Activated naive CD4-positive, alpha-beta T cell treated with anti-CD3 and anti-CD28 coated beads for 36 hours (primary cell): ENCODE measurements around the gene C11orf24. TPM values are rescaled to one million over a fixed set of nuclear protein-coding genes. Genes with fewer than 3 reads are reported as not detected.

Source experiments
- CTCF ChIA-PET: fragments of 350-600 bp; sonication (Branson Sonifier 250); formaldehyde crosslinking; loops from one replicate; lab custom pipeline; 2021; ENCODE audit warnings: antibody characterized with exemption; lab: Charles Lee
- DNase-seq: peaks from one replicate; pipeline ENCODE4 v3.0.0-alpha.2; 2020
- H3K27ac Mint-ChIP-seq: one replicate; pipeline ENCODE4 v1.8.0; 2021; ENCODE audit warnings: mild to moderate bottlenecking, mixed read lengths
- H3K27me3 Mint-ChIP-seq: one replicate; pipeline ENCODE4 v1.8.0; 2021; ENCODE audit warnings: low read depth, mixed read lengths
- H3K36me3 Mint-ChIP-seq: one replicate; pipeline ENCODE4 v1.8.0; 2021; ENCODE audit warnings: low read depth, mixed read lengths
- H3K4me1 Mint-ChIP-seq: one replicate; pipeline ENCODE4 v1.8.0; 2021; ENCODE audit warnings: low read depth, mixed read lengths
- H3K4me3 Mint-ChIP-seq: one replicate; pipeline ENCODE4 v1.8.0; 2021; ENCODE audit warnings: mild to moderate bottlenecking, moderate library complexity, mixed read lengths
- H3K9me3 Mint-ChIP-seq: one replicate; pipeline ENCODE4 v1.8.0; 2021; ENCODE audit warnings: mixed read lengths
- intact Hi-C: fragments of 100-400 bp; cut with micrococcal nuclease; formaldehyde crosslinking; loops from one replicate; pipeline ENCODE4 v1.15.1; 2023
- total RNA-seq, 2 experiments: library from RNA; stranded (reverse); gene quantifications; one replicate each; pipeline ENCODE4 v1.2.3, GENCODE V29; 2021

The C11orf24 gene
- total RNA-seq: 10 to 100 TPM; 28.5 to 29.5 TPM

- H3K27me3 Mint-ChIP-seq: no peaks in the 10 kb centered on the region
- peak; percentile 93 for DNase-seq
- H3K36me3 Mint-ChIP-seq: peaks cover 8% of the 10 kb centered on the region
- CTCF ChIA-PET: interaction anchor here (1.6 to 6.4 kb wide), 3 partner anchors 15 to 63 kb away, joined by 5 to 62 read pairs (median 18); no protein-coding TSS in a partner anchor
- peak within 1 kb of the TSS; percentile 96 for H3K4me3 Mint-ChIP-seq
- peak within 1 kb of the TSS; percentile 90 for H3K27ac Mint-ChIP-seq
- intact Hi-C loops: loop anchor here (1.0 to 2.0 kb wide), 3 partner anchors 10 to 59 kb away; partner anchors contain the start of gene KMT5B
- H3K4me1 Mint-ChIP-seq: peaks cover 34% of the 10 kb centered on the region
- no peaks in the 10 kb centered on the region for H3K9me3 Mint-ChIP-seq
These were observed at the start of gene C11orf24 for GRCh38 chr11:68271781-68272608. C11orf24 (minus strand) TSS chr11:68271973; CDS start chr11:68263767, 8,206 bp downstream.

- Mint-ChIP-seq H3K4me3 (no peak overlapping the region), H3K9me3 (no peaks in the 10 kb centered on the region), H3K27me3 (no peaks in the 10 kb centered on the region), H3K36me3 (peaks cover 4% of the 10 kb centered on the region), H3K4me1 (peaks cover 21% of the 10 kb centered on the region), H3K27ac (no peak overlapping the region)
- CTCF ChIA-PET: interaction anchor here (0.6 kb wide), 1 partner anchor 1346 kb away, joined by 3 read pairs; no protein-coding TSS in a partner anchor
- intact Hi-C loops: no loop called here
- no peak for DNase-seq
These were observed 45.5 kb upstream of the C11orf24 start for GRCh38 chr11:68317147-68317785.

GRCh38 chr11:68315171-68315920 lies 43.6 kb upstream of the C11orf24 start:
- peak overlapping the region; percentile 30 for H3K27ac Mint-ChIP-seq

GRCh38 chr11:68314203-68315170 lies 42.7 kb upstream of the C11orf24 start:
- Mint-ChIP-seq H3K27me3 (no peaks in the 10 kb centered on the region), H3K9me3 (no peaks in the 10 kb centered on the region), H3K27ac (no peak overlapping the region), H3K4me1 (peaks cover 21% of the 10 kb centered on the region), H3K4me3 (peak overlapping the region; percentile 91), H3K36me3 (peaks cover 4% of the 10 kb centered on the region)
- CTCF ChIA-PET: interaction anchor here (1.2 to 1.8 kb wide), 2 partner anchors 57 to 69 kb away, joined by 4 to 7 read pairs; no protein-coding TSS in a partner anchor
- DNase-seq: no peak
- intact Hi-C loops: no loop called here

More at GRCh38 chr11:68315171-68315920, 43.6 kb upstream of the C11orf24 start:
- DNase-seq: no peak
- peaks cover 21% of the 10 kb centered on the region for H3K4me1 Mint-ChIP-seq
- intact Hi-C loops: no loop called here
- peaks cover 4% of the 10 kb centered on the region for H3K36me3 Mint-ChIP-seq
- no peak overlapping the region for H3K4me3 Mint-ChIP-seq
- CTCF ChIA-PET: no interaction called here
- H3K9me3 Mint-ChIP-seq: no peaks in the 10 kb centered on the region
- no peaks in the 10 kb centered on the region for H3K27me3 Mint-ChIP-seq

GRCh38 chr11:68313574-68314202 lies 41.9 kb upstream of the C11orf24 start:
- no peaks in the 10 kb centered on the region for H3K9me3 Mint-ChIP-seq
- H3K4me1 Mint-ChIP-seq: peaks cover 21% of the 10 kb centered on the region
- H3K27ac Mint-ChIP-seq: peak overlapping the region; percentile 36
- CTCF ChIA-PET: interaction anchor here (1.2 to 1.8 kb wide), 2 partner anchors 56 to 70 kb away, joined by 4 to 7 read pairs; no protein-coding TSS in a partner anchor
- intact Hi-C loops: loop anchor here (2.0 kb wide), 1 partner anchor 71 kb away; no protein-coding TSS in a partner anchor
- H3K36me3 Mint-ChIP-seq: peaks cover 4% of the 10 kb centered on the region
- H3K4me3 Mint-ChIP-seq: peak overlapping the region; percentile 91
- H3K27me3 Mint-ChIP-seq: no peaks in the 10 kb centered on the region
- no peak for DNase-seq

GRCh38 chr11:68312780-68313573 lies 41.2 kb upstream of the C11orf24 start:
- Mint-ChIP-seq H3K4me1 (peaks cover 21% of the 10 kb centered on the region), H3K36me3 (peaks cover 4% of the 10 kb centered on the region), H3K27ac (no peak overlapping the region), H3K4me3 (peak overlapping the region; percentile 91), H3K9me3 (no peaks in the 10 kb centered on the region), H3K27me3 (no peaks in the 10 kb centered on the region)
- peak; percentile 45 for DNase-seq
- intact Hi-C loops: loop anchor here (2.0 kb wide), 1 partner anchor 72 kb away; no protein-coding TSS in a partner anchor
- CTCF ChIA-PET: interaction anchor here (1.8 kb wide), 1 partner anchor 70 kb away, joined by 7 read pairs; no protein-coding TSS in a partner anchor

GRCh38 chr11:68312117-68312779 lies 40.5 kb upstream of the C11orf24 start, which contains the start of gene LRP5:
LRP5 (plus strand) TSS chr11:68312591; CDS start chr11:68312715, 124 bp downstream.
- Mint-ChIP-seq H3K4me1 (peaks cover 21% of the 10 kb centered on the region), H3K36me3 (peaks cover 4% of the 10 kb centered on the region), H3K9me3 (no peaks in the 10 kb centered on the region), H3K27me3 (no peaks in the 10 kb centered on the region), H3K4me3 (peak within 1 kb of the TSS; percentile 91), H3K27ac (no peak within 1 kb of the TSS)
- no peak for DNase-seq
- intact Hi-C loops: loop anchor here (2.0 kb wide), 1 partner anchor 73 kb away; no protein-coding TSS in a partner anchor
- CTCF ChIA-PET: interaction anchor here (0.6 kb wide), 1 partner anchor 236 kb away, joined by 3 read pairs; no protein-coding TSS in a partner anchor

GRCh38 chr11:68311160-68312116 lies 39.7 kb upstream of the C11orf24 start:
- intact Hi-C loops: loop anchor here (2.0 kb wide), 1 partner anchor 73 kb away; no protein-coding TSS in a partner anchor

More at GRCh38 chr11:68311160-68312116, 39.7 kb upstream of the C11orf24 start:
- peaks cover 21% of the 10 kb centered on the region for H3K4me1 Mint-ChIP-seq
- H3K27ac Mint-ChIP-seq: no peak overlapping the region
- H3K9me3 Mint-ChIP-seq: no peaks in the 10 kb centered on the region
- H3K36me3 Mint-ChIP-seq: peaks cover 4% of the 10 kb centered on the region
- H3K4me3 Mint-ChIP-seq: peak overlapping the region; percentile 63
- CTCF ChIA-PET: interaction anchor here (0.6 to 1.6 kb wide), 3 partner anchors 70 to 236 kb away, joined by 3 to 4 read pairs (median 3); no protein-coding TSS in a partner anchor
- no peak for DNase-seq
- H3K27me3 Mint-ChIP-seq: no peaks in the 10 kb centered on the region
